AG04449 (cell line): ENCODE measurements around the gene TFPI.
"Not testable (repeated sequence)": the region's sequence is repeated elsewhere in the genome, so short reads cannot be mapped to it uniquely, and the experiment has no call there.

Experiments
- CTCF ChIA-PET: fragments of 350-600 bp; formaldehyde crosslinking; extraction: SDS; loops from one replicate; lab custom pipeline; 2021; ENCODE audit warnings: antibody characterized with exemption; lab: Yijun Ruan, JAX
- POLR2A ChIA-PET: fragments of 400-600, 350-600 bp; formaldehyde crosslinking; extraction: SDS; loops from one replicate; lab custom pipeline; 2020; ENCODE audit warnings: antibody characterized with exemption, inconsistent platforms; lab: Yijun Ruan, JAX
- DNase-seq: peaks from one replicate; pipeline ENCODE4 v3.0.0-alpha.2; 2010; ENCODE audit warnings: low read depth, low spot score
- H3K4me3 ChIP-seq: 2 replicates; pipeline ENCODE4 v1.5.1; 2011; ENCODE audit warnings: low read depth, mild to moderate bottlenecking, control low read depth, low read length
- CTCF ChIP-seq: IDR thresholded peaks from one replicate; pipeline ENCODE4 v1.5.1; 2011; ENCODE audit warnings: mild to moderate bottlenecking, moderate library complexity, low read length, control low read depth, inconsistent platforms; ENCODE audit not compliant: insufficient read depth; ENCODE audit errors: missing control alignments

TFPI gene

GRCh38 chr2:187514930-187515329 lies 39.3 kb downstream of the TFPI start:
- no peak for TF ChIP-seq CTCF
- DNase-seq: no peak
- ChIA-PET CTCF (interaction anchor here (1.7 to 4.8 kb wide), 3 partner anchors 11 to 66 kb away, joined by 8 to 29 read pairs (median 11); no protein-coding TSS in a partner anchor), POLR2A (no interaction called here)
- H3K4me3 ChIP-seq: no peak overlapping the region

GRCh38 chr2:187514235-187514829 lies 39.9 kb downstream of the TFPI start:
- H3K4me3 ChIP-seq, DNase-seq, POLR2A ChIA-PET: not testable (repeated sequence)
- CTCF ChIA-PET: interaction anchor here (0.6 to 4.8 kb wide), 6 partner anchors 9 to 67 kb away, joined by 3 to 29 read pairs (median 6); no protein-coding TSS in a partner anchor

- CTCF ChIA-PET: interaction anchor here (0.6 to 4.8 kb wide), 4 partner anchors 10 to 68 kb away, joined by 3 to 29 read pairs (median 4); no protein-coding TSS in a partner anchor
- POLR2A ChIA-PET, H3K4me3 ChIP-seq, DNase-seq: not testable (repeated sequence)
Observed at GRCh38 chr2:187513460-187514234, 40.6 kb downstream of the TFPI start.

- H3K4me3 ChIP-seq: no peak overlapping the region
- POLR2A ChIA-PET: no interaction called here
- TF ChIP-seq CTCF: no peak
- CTCF ChIA-PET: interaction anchor here (0.8 to 1.9 kb wide), 3 partner anchors 10 to 69 kb away, joined by 3 to 9 read pairs (median 5); no protein-coding TSS in a partner anchor
- no peak for DNase-seq
Observed at GRCh38 chr2:187511356-187512315, 42.6 kb downstream of the TFPI start.

- DNase-seq, POLR2A ChIA-PET, H3K4me3 ChIP-seq: not testable (repeated sequence)
- CTCF ChIA-PET: interaction anchor here (0.8 to 1.9 kb wide), 4 partner anchors 9 to 70 kb away, joined by 3 to 9 read pairs (median 4); no protein-coding TSS in a partner anchor
Observed at GRCh38 chr2:187510419-187511355, 43.5 kb downstream of the TFPI start.

- ChIA-PET CTCF (interaction anchor here (0.8 to 1.9 kb wide), 4 partner anchors 10 to 71 kb away, joined by 3 to 9 read pairs (median 4); no protein-coding TSS in a partner anchor), POLR2A (no interaction called here)
- DNase-seq: no peak
- H3K4me3 ChIP-seq: no peak overlapping the region
- no peak for TF ChIP-seq CTCF
Observed at GRCh38 chr2:187509667-187510417, 44.4 kb downstream of the TFPI start.
